Measurements from ENCODE around the gene COL12A1.
"Not testable (repeated sequence)": the region's sequence is repeated elsewhere in the genome, so short reads cannot be mapped to it uniquely, and the experiment has no call there.

Gene COL12A1

GRCh38 chr6:75211920-75212590, 6.2 kb upstream of the COL12A1 start:
- DNase-seq, result no peak

GRCh38 chr6:75210885-75211739, 5.3 kb upstream of the COL12A1 start:
- DNase-seq, result peak; percentile 46

GRCh38 chr6:75209184-75209723, 3.4 kb upstream of the COL12A1 start:
- no peak for DNase-seq

- DNase-seq, result peak; percentile 48
Observed at GRCh38 chr6:75208298-75209183, 2.7 kb upstream of the COL12A1 start.

GRCh38 chr6:75206576-75207342, 906 bp upstream of the COL12A1 start:
- DNase-seq, result no peak

GRCh38 chr6:75204959-75205775, 686 bp downstream of the COL12A1 start:
- DNase-seq, result no peak

- DNase-seq, result peak; percentile 1
Observed at GRCh38 chr6:75204217-75204958, 1.5 kb downstream of the COL12A1 start.

GRCh38 chr6:75203721-75204120, 2.1 kb downstream of the COL12A1 start:
- DNase-seq, result no peak

GRCh38 chr6:75202676-75203131, 3.1 kb downstream of the COL12A1 start:
- no peak for DNase-seq

GRCh38 chr6:75201901-75202672, 3.8 kb downstream of the COL12A1 start:
- no peak for DNase-seq

GRCh38 chr6:75201021-75201420, 4.8 kb downstream of the COL12A1 start:
- DNase-seq, result no peak

GRCh38 chr6:75199889-75200288, 6.0 kb downstream of the COL12A1 start:
- no peak for DNase-seq

- no peak for DNase-seq
Observed at GRCh38 chr6:75196081-75196687, 9.7 kb downstream of the COL12A1 start.

- no peak for DNase-seq
Observed at GRCh38 chr6:75188221-75188925, 17.5 kb downstream of the COL12A1 start.

GRCh38 chr6:75186581-75186980, 19.3 kb downstream of the COL12A1 start:
- not testable (repeated sequence) for DNase-seq

- no peak for DNase-seq
Observed at GRCh38 chr6:75183099-75183541, 22.7 kb downstream of the COL12A1 start.

GRCh38 chr6:75180864-75181263, 25.0 kb downstream of the COL12A1 start:
- DNase-seq, result no peak

GRCh38 chr6:75178757-75179156, 27.1 kb downstream of the COL12A1 start:
- no peak for DNase-seq

All from NCI-H2029 (cell line).